HCT116 (cell line): ENCODE data around the gene C1QTNF3. TPM values are rescaled to one million over a fixed set of nuclear protein-coding genes. Genes with fewer than 3 reads are reported as not detected.

Experiments
- ATAC-seq: fragments of 200-7000 bp; cut with Tn5 transposase; 2 replicates; pipeline ENCODE4 v1.9.1; 2020; ENCODE audit warnings: mild to moderate bottlenecking, moderate library complexity
- BruUV-seq: library from RNA; stranded (reverse); fragments of 400-500 nt; replicated peaks from 2 replicates; lab custom pipeline; 2021; lab: Mats Ljungman, UMichigan
- CTCF ChIA-PET: fragments of 300-600 bp; sonication (Branson Sonifier 250); formaldehyde crosslinking; loops from one replicate; lab custom pipeline; 2021; ENCODE audit warnings: antibody characterized with exemption; lab: Charles Lee
- POLR2A ChIA-PET: fragments of 300-600, 350-600 bp; sonication (Branson Sonifier 250); formaldehyde crosslinking; loops from one replicate; lab custom pipeline; 2021; ENCODE audit warnings: antibody characterized with exemption; lab: Charles Lee
- RAD21 ChIA-PET, 2 experiments: fragments of 300-600 bp; sonication (Branson Sonifier 250); formaldehyde crosslinking; loops; one replicate each; lab custom pipeline; 2023; ENCODE audit warnings: low total read pairs in 2 of 2; ENCODE audit not compliant: uncharacterized antibody in 2 of 2, unreplicated experiment in 2 of 2, low non-redundant PET in 1 of 2; lab: Charles Lee
- DNase-seq: peaks from one replicate; pipeline ENCODE4 v3.0.0-alpha.2; 2010; ENCODE audit warnings: low read depth, low spot score
- H2AFZ ChIP-seq: fragments of 200-600 bp; shearing (Covaris generic), sonication (generic); 2 replicates; pipeline ENCODE4 v1.6.1; 2017; ENCODE audit warnings: low read depth, mixed run types, mixed read lengths, antibody characterized with exemption, low read length; ENCODE audit not compliant: poor library complexity, severe bottlenecking
- H3K27ac ChIP-seq: 2 replicates; pipeline ENCODE4 v1.5.1; 2012; ENCODE audit warnings: low read depth, low read length
- H3K27me3 ChIP-seq: fragments of 200-600 bp; sonication (generic); 2 replicates; pipeline ENCODE4 v1.6.1; 2016; ENCODE audit warnings: mixed run types, low read length, mixed read lengths; ENCODE audit not compliant: insufficient read depth
- H3K36me3 ChIP-seq, 2 experiments: fragments of 200-500 bp in 1 of 2; fragments of 200-600 bp in 1 of 2; sonication (Bioruptor generic) in 1 of 2; sonication (generic) in 1 of 2; 2 replicates each; pipeline versions ENCODE4 v1.5.1 to v1.6.1; 2014 to 2016; ENCODE audit warnings: low read length in 2 of 2, inconsistent platforms in 1 of 2, mixed read lengths in 1 of 2, mixed run types in 1 of 2; ENCODE audit not compliant: insufficient read depth in 2 of 2, control insufficient read depth in 1 of 2
- H3K4me1 ChIP-seq, 2 experiments: fragments of 200-600 bp in 1 of 2; sonication (generic) in 1 of 2; 2 replicates each; pipeline versions ENCODE4 v1.5.1 to v1.6.1; 2012 to 2017; ENCODE audit warnings: low read length in 2 of 2, inconsistent platforms in 1 of 2, mild to moderate bottlenecking in 1 of 2, mixed read lengths in 1 of 2, mixed run types in 1 of 2, moderate library complexity in 1 of 2; ENCODE audit not compliant: insufficient read depth in 2 of 2, control insufficient read depth in 1 of 2
- H3K4me2 ChIP-seq: fragments of 200-600 bp; sonication (generic); 2 replicates; pipeline ENCODE4 v1.6.1; 2017; ENCODE audit warnings: mixed run types, low read length, mixed read lengths
- H3K4me3 ChIP-seq, 2 experiments: fragments of 200-600 bp in 1 of 2; sonication (generic) in 1 of 2; replicated peaks in 1 of 2; 2 replicates each; pipeline ENCODE4 v1.5.1; 2011 to 2016; ENCODE audit warnings: low read length in 2 of 2, control low read depth in 1 of 2, low read depth in 1 of 2, mild to moderate bottlenecking in 1 of 2, mixed read lengths in 1 of 2, mixed run types in 1 of 2
- H3K79me2 ChIP-seq: fragments of 200-600 bp; sonication (generic); 2 replicates; pipeline ENCODE4 v1.6.1; 2017; ENCODE audit warnings: mild to moderate bottlenecking, mixed run types, low read length, moderate library complexity, mixed read lengths; ENCODE audit not compliant: insufficient read depth
- H3K9ac ChIP-seq: fragments of 200-600 bp; sonication (generic); 2 replicates; pipeline ENCODE4 v1.6.1; 2016; ENCODE audit warnings: low read length, mixed read lengths
- H3K9me2 ChIP-seq: fragments of 200-600 bp; sonication (generic), shearing (Covaris generic); 2 replicates; pipeline ENCODE4 v1.6.1; 2017; ENCODE audit warnings: mixed run types, mild to moderate bottlenecking, moderate library complexity; ENCODE audit not compliant: insufficient read depth
- H3K9me3 ChIP-seq, 2 experiments: fragments of 200-500 bp in 1 of 2; fragments of 200-600 bp in 1 of 2; sonication (Bioruptor generic) in 1 of 2; sonication (generic) in 1 of 2; 2 replicates each; pipeline ENCODE4 v1.6.1; 2014 to 2017; ENCODE audit warnings: low read length in 2 of 2, mixed read lengths in 2 of 2, inconsistent platforms in 1 of 2, low read depth in 1 of 2, mild to moderate bottlenecking in 1 of 2, mixed run types in 1 of 2, moderate library complexity in 1 of 2; ENCODE audit not compliant: control insufficient read depth in 1 of 2, insufficient read depth in 1 of 2
- H4K20me1 ChIP-seq: fragments of 200-600 bp; sonication (generic), shearing (Covaris generic); 2 replicates; pipeline ENCODE4 v1.6.1; 2017; ENCODE audit warnings: mixed run types, mild to moderate bottlenecking, moderate library complexity; ENCODE audit not compliant: insufficient read depth
- ATF3 ChIP-seq: IDR thresholded peaks from 2 replicates; pipeline ENCODE4 v1.6.1; 2012
- CBX3 ChIP-seq: IDR thresholded peaks from 2 replicates; pipeline ENCODE4 v1.6.1; 2012; ENCODE audit warnings: low read depth
- CEBPB ChIP-seq: IDR thresholded peaks from 2 replicates; pipeline ENCODE4 v1.6.1; 2012; ENCODE audit warnings: low read depth
- CTCF ChIP-seq, 3 experiments: fragments of 200-600 bp in 1 of 3; sonication (generic) in 1 of 3; IDR thresholded peaks in 2 of 3; conservative IDR thresholded peaks in 1 of 3; 2 replicates each; pipeline ENCODE4 v1.5.1; 2012 to 2017; ENCODE audit warnings: low read depth in 2 of 3, low read length in 2 of 3, antibody characterized with exemption in 1 of 3, borderline replicate concordance in 1 of 3, control low read depth in 1 of 3, mild to moderate bottlenecking in 1 of 3, mixed read lengths in 1 of 3, mixed run types in 1 of 3, moderate library complexity in 1 of 3; ENCODE audit not compliant: insufficient read depth in 1 of 3
- EZH2 ChIP-seq: fragments of 200-600 bp; sonication (generic); IDR thresholded peaks from 2 replicates; pipeline ENCODE4 v1.6.1; 2017; ENCODE audit warnings: antibody characterized with exemption, mixed run types
- MAX ChIP-seq: IDR thresholded peaks from 2 replicates; pipeline ENCODE4 v1.6.1; 2012
- POLR2A ChIP-seq: IDR thresholded peaks from 2 replicates; pipeline ENCODE4 v1.7.0; 2011; ENCODE audit warnings: borderline replicate concordance; ENCODE audit not compliant: insufficient read depth, insufficient read length; ENCODE audit errors: extremely low read depth
- POLR2AphosphoS5 ChIP-seq: IDR thresholded peaks from 2 replicates; pipeline ENCODE4 v1.6.1; 2011; ENCODE audit warnings: mild to moderate bottlenecking, low read depth, low read length, moderate library complexity
- RAD21 ChIP-seq: IDR thresholded peaks from 2 replicates; pipeline ENCODE4 v1.6.1; 2012; ENCODE audit warnings: low read depth, mild to moderate bottlenecking
- SIN3A ChIP-seq: IDR thresholded peaks from 2 replicates; pipeline ENCODE4 v1.6.1; 2012; ENCODE audit warnings: low read depth
- SP1 ChIP-seq: IDR thresholded peaks from 2 replicates; pipeline ENCODE4 v1.6.1; 2012; ENCODE audit warnings: low read depth
- SRF ChIP-seq: IDR thresholded peaks from 2 replicates; pipeline ENCODE4 v1.6.1; 2012; ENCODE audit warnings: low read depth
- YY1 ChIP-seq: IDR thresholded peaks from 2 replicates; pipeline ENCODE4 v1.6.1; 2011; ENCODE audit warnings: low read length, low read depth, moderate library complexity, mild to moderate bottlenecking; ENCODE audit not compliant: insufficient replicate concordance; ENCODE audit errors: extremely low read depth
- ZFX ChIP-seq: fragments of 450-650 bp; IDR thresholded peaks from 2 replicates; pipeline ENCODE4 v1.6.1; 2017
- ZNF274 ChIP-seq: fragments of 200-500 bp; sonication (Bioruptor generic); IDR thresholded peaks from 2 replicates; pipeline ENCODE4 v1.6.1; 2014; ENCODE audit warnings: mild to moderate bottlenecking, low read depth, low read length, inconsistent platforms
- intact Hi-C: fragments of 100-400 bp; cut with micrococcal nuclease; formaldehyde crosslinking; loops from 2 replicates; pipeline ENCODE4 v1.10.0; 2022
- total RNA-seq: library from RNA; stranded (reverse); gene quantifications from one replicate; pipeline ENCODE4 v1.2.1, GENCODE V29; 2021; ENCODE audit not compliant: unreplicated experiment

C1QTNF3 gene
- total RNA-seq, 1 experiment from 2014 or later, result 2.6 TPM

GRCh38 chr5:34047143-34047542 is 4.1 kb upstream of the C1QTNF3 start (continued):
- TF ChIP-seq ATF3 (no peak), SP1 (no peak), SRF (no peak), RAD21 (no peak), CEBPB (no peak), ZFX (no peak), CBX3 (no peak), POLR2AphosphoS5 (no peak), YY1 (no peak)

GRCh38 chr5:34045996-34046395 is 3.0 kb upstream of the C1QTNF3 start:
- POLR2A ChIA-PET, result no interaction called here
- no peak for TF ChIP-seq POLR2A
- TF ChIP-seq ZNF274, result no peak
- no peak for TF ChIP-seq ZFX
- no peak for TF ChIP-seq SIN3A
- TF ChIP-seq MAX, result no peak
- no peak for TF ChIP-seq RAD21
- TF ChIP-seq EZH2, result no peak
- TF ChIP-seq CTCF (IDR thresholded peaks at IDR 0.05 in 2 of 3, conservative IDR thresholded peaks at IDR 0.05 in 1 of 3; ENCODE audit: borderline replicate concordance in 1 of 3, insufficient read depth in 1 of 3, low read depth in 2 of 3, low read length in 2 of 3), result no peak
- intact Hi-C loops, result no loop called here

More at GRCh38 chr5:34045996-34046395, 3.0 kb upstream of the C1QTNF3 start:
- Histone ChIP-seq H3K9ac (no peak overlapping the region), H3K9me2 (no peaks in the 10 kb centered on the region), H2AFZ (no peak overlapping the region), H3K4me1 (no peaks in the 10 kb centered on the region), H3K4me3 (no peak overlapping the region), H4K20me1 (no peaks in the 10 kb centered on the region), H3K27ac (no peak overlapping the region), H3K27me3 (no peaks in the 10 kb centered on the region), H3K36me3 (no peaks in the 10 kb centered on the region), H3K79me2 (no peaks in the 10 kb centered on the region), H3K9me3 (no peaks in the 10 kb centered on the region), H3K4me2 (no peak overlapping the region)
- no TSS peak for BruUV-seq
- DNase-seq, result no peak
- ChIA-PET CTCF (no interaction called here), RAD21 (no interaction called here)
- ATAC-seq, result no peak
